ENCODE data around the gene FOXA2. TPM values are rescaled to one million over a fixed set of nuclear protein-coding genes. Genes with fewer than 3 reads are reported as not detected.

The FOXA2 gene
- total RNA-seq (2014; rRNA removed; shearing (Covaris generic)) (not detected in 2 replicates), polyA plus RNA-seq (2016; fragmentation: Nextera tagmentation; extraction: Ambion mirVana) (not detected in 2 replicates)

DNA sequence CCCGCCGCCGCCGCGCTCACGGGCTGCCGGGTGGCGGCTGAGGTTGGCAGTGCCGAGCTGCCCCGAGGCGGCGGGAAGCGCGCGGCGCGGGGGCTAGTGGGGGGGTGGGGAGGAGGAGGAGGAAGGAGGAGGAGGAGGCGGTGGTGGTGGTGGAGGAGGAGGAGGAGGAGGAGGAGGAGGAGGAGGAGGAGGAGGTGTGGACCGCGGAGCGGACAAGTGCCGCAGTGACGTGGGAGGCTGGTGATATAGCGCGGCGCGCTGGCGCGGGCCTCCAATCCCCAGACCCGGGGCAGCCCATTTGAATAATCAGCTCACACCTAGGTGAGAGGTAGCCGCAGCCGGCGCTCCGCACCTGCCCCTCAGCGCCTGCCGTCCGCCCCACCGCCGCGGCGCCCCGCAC, at the start of gene FOXA2:
Gene FOXA2, minus strand, starts transcription at position 51 of the 400 bp plus-strand sequence. CDS start 294 bp downstream, outside the sequence.
- Histone ChIP-seq H3K36me3 (ENCODE audit: low read depth) (no peaks in the 10 kb centered on the region), H3K9me3 (ENCODE audit: low read depth) (no peaks in the 10 kb centered on the region), H2AFZ (no peak within 1 kb of the TSS), H4K20me1 (ENCODE audit: insufficient read depth) (no peaks in the 10 kb centered on the region), H3K4me1 (ENCODE audit: insufficient read depth) (peaks cover 6% of the 10 kb centered on the region; the same call in 1 of the 2 replicates), H3K4me3 (no peak within 1 kb of the TSS), H3K27ac (no peak within 1 kb of the TSS), H3K9me2 (ENCODE audit: insufficient read depth) (no peaks in the 10 kb centered on the region), H3K9ac (no peak within 1 kb of the TSS), H3K27me3 (replicated peaks; ENCODE audit: insufficient read depth) (peaks cover 86% of the 10 kb centered on the region), H3F3A (ENCODE audit: insufficient read depth) (no peaks in the 10 kb centered on the region), H3K4me2 (ENCODE audit: unreplicated experiment) (no peak within 1 kb of the TSS), H3K79me2 (ENCODE audit: insufficient read depth) (no peaks in the 10 kb centered on the region)
- no peak for DNase-seq
- in situ Hi-C loops (cut with MboI), result no loop called here
- 6% methylated on average over 34 of the region's 42 CpGs; no CpG with 5 or more reads in 1 of the 2 experiments for WGBS, 2 experiments (ENCODE audit: low coverage in 1 of 2, low lambda C conversion rate in 2 of 2, missing lambda C conversion rate in 2 of 2)
- TF ChIP-seq EZH2phosphoT487 (IDR thresholded peaks at IDR 0.05; ENCODE audit: insufficient read depth, low read depth) (no peak), EZH2 (IDR thresholded peaks at IDR 0.05; ENCODE audit: insufficient read depth, poor library complexity, severe bottlenecking) (no peak)

DNA sequence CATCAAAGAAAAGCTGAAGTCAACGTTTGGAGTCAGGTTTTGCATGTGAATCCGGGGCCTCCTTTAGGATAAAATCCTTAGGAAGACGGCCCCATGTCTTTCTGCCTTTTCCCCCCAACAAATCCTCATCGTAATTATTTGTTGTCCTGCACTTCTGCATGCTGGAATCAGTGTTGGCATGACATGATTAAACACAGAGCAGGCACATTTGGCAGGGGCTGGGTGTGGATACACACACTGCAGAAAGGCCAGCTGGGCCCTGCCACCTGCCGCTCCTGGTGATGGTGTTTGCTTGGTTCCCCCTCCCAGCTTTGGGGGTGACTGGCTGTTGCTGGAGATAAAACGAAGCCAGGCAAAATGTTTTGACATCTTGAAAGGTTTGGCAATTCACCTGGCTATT, 46.3 kb upstream of the FOXA2 start:
- Histone ChIP-seq H3K4me3 (no peak overlapping the region), H4K20me1 (ENCODE audit: insufficient read depth) (no peaks in the 10 kb centered on the region), H3K4me2 (ENCODE audit: unreplicated experiment) (no peak overlapping the region), H3K79me2 (ENCODE audit: insufficient read depth) (no peaks in the 10 kb centered on the region), H3K27ac (no peak overlapping the region), H3K27me3 (replicated peaks; ENCODE audit: insufficient read depth) (no peaks in the 10 kb centered on the region), H3F3A (ENCODE audit: insufficient read depth) (no peaks in the 10 kb centered on the region), H3K9me3 (ENCODE audit: low read depth) (no peaks in the 10 kb centered on the region), H3K36me3 (ENCODE audit: low read depth) (no peaks in the 10 kb centered on the region), H3K9me2 (ENCODE audit: insufficient read depth) (no peaks in the 10 kb centered on the region), H3K4me1 (ENCODE audit: insufficient read depth) (no peaks in the 10 kb centered on the region), H3K9ac (no peak overlapping the region), H2AFZ (no peak overlapping the region)
- 2 to 6% methylated on average over 6 of the region's 6 CpGs for whole genome bisulfite sequencing, 2 experiments (ENCODE audit: low coverage in 1 of 2, low lambda C conversion rate in 2 of 2, missing lambda C conversion rate in 2 of 2)
- in situ Hi-C loops (cut with MboI), result no loop called here
- TF ChIP-seq EZH2phosphoT487 (IDR thresholded peaks at IDR 0.05; ENCODE audit: insufficient read depth, low read depth) (no peak), EZH2 (IDR thresholded peaks at IDR 0.05; ENCODE audit: insufficient read depth, poor library complexity, severe bottlenecking) (no peak)
- DNase-seq, result no peak

DNA sequence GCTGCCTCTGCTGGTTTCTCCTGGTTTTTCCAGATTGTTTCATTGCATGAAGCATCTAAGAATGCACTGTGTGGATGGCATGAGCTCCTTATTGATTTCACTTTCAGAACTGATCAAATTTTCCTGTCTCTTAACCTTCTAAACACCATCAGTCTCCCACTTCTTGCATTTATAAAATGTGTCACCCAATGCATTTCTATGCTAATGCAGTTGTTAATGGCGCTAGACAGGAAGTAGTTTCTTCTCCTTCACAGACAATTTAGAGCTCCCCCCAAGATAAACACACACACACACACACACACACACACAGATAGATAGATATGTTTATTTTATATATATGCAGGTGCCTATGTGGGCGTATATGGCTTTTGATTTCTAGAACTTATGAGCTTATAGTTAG, 45.6 kb upstream of the FOXA2 start:
- Histone ChIP-seq H3K4me2 (ENCODE audit: unreplicated experiment) (no peak overlapping the region), H3K79me2 (ENCODE audit: insufficient read depth) (no peaks in the 10 kb centered on the region), H3K27me3 (replicated peaks; ENCODE audit: insufficient read depth) (no peaks in the 10 kb centered on the region), H3K27ac (no peak overlapping the region), H3F3A (ENCODE audit: insufficient read depth) (no peaks in the 10 kb centered on the region), H3K9ac (no peak overlapping the region), H4K20me1 (ENCODE audit: insufficient read depth) (no peaks in the 10 kb centered on the region), H3K9me3 (ENCODE audit: low read depth) (no peaks in the 10 kb centered on the region), H3K9me2 (ENCODE audit: insufficient read depth) (no peaks in the 10 kb centered on the region), H3K4me1 (ENCODE audit: insufficient read depth) (no peaks in the 10 kb centered on the region), H3K36me3 (ENCODE audit: low read depth) (no peaks in the 10 kb centered on the region), H3K4me3 (no peak overlapping the region), H2AFZ (no peak overlapping the region)
- no peak for TF ChIP-seq EZH2phosphoT487 (IDR thresholded peaks at IDR 0.05; ENCODE audit: insufficient read depth, low read depth)
- no peak for TF ChIP-seq EZH2 (IDR thresholded peaks at IDR 0.05; ENCODE audit: insufficient read depth, poor library complexity, severe bottlenecking)
- 16 to 23% methylated on average over 2 of the region's 2 CpGs for WGBS, 2 experiments (ENCODE audit: low coverage in 1 of 2, low lambda C conversion rate in 2 of 2, missing lambda C conversion rate in 2 of 2)
- no peak for DNase-seq
- in situ Hi-C loops (cut with MboI), result no loop called here

DNA sequence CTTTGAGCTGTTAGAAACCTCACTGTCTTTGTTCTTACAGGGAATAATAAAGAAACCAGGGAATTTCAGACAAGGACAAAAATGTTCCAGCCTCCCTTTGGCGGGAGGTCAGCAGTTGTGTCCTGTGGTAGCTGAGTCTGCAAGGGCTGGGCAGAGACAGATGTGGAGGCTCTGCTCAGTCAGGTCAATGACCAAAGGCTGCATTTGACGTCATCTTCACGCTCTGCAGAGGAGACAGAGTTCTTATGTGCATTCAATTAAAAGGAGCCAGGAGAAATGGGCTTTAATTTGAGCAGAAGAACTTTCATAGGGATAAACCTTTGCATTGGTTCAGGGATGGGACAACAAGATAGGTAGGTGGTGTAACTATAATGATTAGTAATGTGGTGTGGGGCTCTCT, 45.1 kb upstream of the FOXA2 start:
- no peak overlapping the region for H3K27ac ChIP-seq
- no peak overlapping the region for H3K4me2 ChIP-seq (ENCODE audit: unreplicated experiment)
- no peak overlapping the region for H3K4me3 ChIP-seq
- no peaks in the 10 kb centered on the region for H3K27me3 ChIP-seq (replicated peaks; ENCODE audit: insufficient read depth)
- in situ Hi-C loops (cut with MboI), result no loop called here
- DNase-seq, result no peak
- no peaks in the 10 kb centered on the region for H3K79me2 ChIP-seq (ENCODE audit: insufficient read depth)
- 17 to 21% methylated on average over 3 of the region's 3 CpGs for whole genome bisulfite sequencing, 2 experiments (ENCODE audit: low coverage in 1 of 2, low lambda C conversion rate in 2 of 2, missing lambda C conversion rate in 2 of 2)
- no peak overlapping the region for H2AFZ ChIP-seq
- no peak for TF ChIP-seq EZH2 (IDR thresholded peaks at IDR 0.05; ENCODE audit: insufficient read depth, poor library complexity, severe bottlenecking)
- TF ChIP-seq EZH2phosphoT487 (IDR thresholded peaks at IDR 0.05; ENCODE audit: insufficient read depth, low read depth), result no peak
- no peak overlapping the region for H3K9ac ChIP-seq
- no peaks in the 10 kb centered on the region for H4K20me1 ChIP-seq (ENCODE audit: insufficient read depth)
- no peaks in the 10 kb centered on the region for H3K36me3 ChIP-seq (ENCODE audit: low read depth)
- no peaks in the 10 kb centered on the region for H3K4me1 ChIP-seq (ENCODE audit: insufficient read depth)
- H3K9me3 ChIP-seq (ENCODE audit: low read depth), result no peaks in the 10 kb centered on the region
- no peaks in the 10 kb centered on the region for H3F3A ChIP-seq (ENCODE audit: insufficient read depth)
- H3K9me2 ChIP-seq (ENCODE audit: insufficient read depth), result no peaks in the 10 kb centered on the region

DNA sequence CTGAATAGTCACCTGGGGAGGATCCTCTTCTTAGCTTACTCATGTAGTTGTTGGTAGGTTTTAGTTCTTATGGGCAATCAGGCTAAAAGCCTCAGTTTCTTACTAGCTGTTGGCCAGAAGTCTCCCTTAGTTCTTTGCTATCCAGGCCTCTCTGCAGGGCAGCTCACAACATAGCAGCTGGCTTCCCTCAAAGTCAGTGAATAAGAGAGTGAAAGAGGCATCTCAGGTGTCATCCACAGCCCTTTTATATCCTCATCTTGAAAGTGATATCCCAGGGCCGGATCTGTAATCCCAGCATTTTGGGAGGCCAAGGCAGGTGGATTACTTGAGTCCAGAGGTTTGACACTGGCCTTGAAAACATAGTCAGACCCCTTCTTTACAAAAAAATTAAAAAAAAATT, 42.1 kb upstream of the FOXA2 start:
- Histone ChIP-seq H3K27ac (no peak overlapping the region), H3K79me2 (ENCODE audit: insufficient read depth) (no peaks in the 10 kb centered on the region), H3K4me3 (no peak overlapping the region), H3K27me3 (replicated peaks; ENCODE audit: insufficient read depth) (no peaks in the 10 kb centered on the region), H3F3A (ENCODE audit: insufficient read depth) (no peaks in the 10 kb centered on the region), H3K36me3 (ENCODE audit: low read depth) (no peaks in the 10 kb centered on the region), H3K9me3 (ENCODE audit: low read depth) (no peaks in the 10 kb centered on the region), H4K20me1 (ENCODE audit: insufficient read depth) (no peaks in the 10 kb centered on the region), H2AFZ (no peak overlapping the region), H3K4me2 (ENCODE audit: unreplicated experiment) (no peak overlapping the region), H3K9ac (no peak overlapping the region), H3K4me1 (ENCODE audit: insufficient read depth) (no peaks in the 10 kb centered on the region), H3K9me2 (ENCODE audit: insufficient read depth) (no peaks in the 10 kb centered on the region)
- in situ Hi-C loops (cut with MboI), result no loop called here
- TF ChIP-seq EZH2phosphoT487 (IDR thresholded peaks at IDR 0.05; ENCODE audit: insufficient read depth, low read depth), result no peak
- no peak for TF ChIP-seq EZH2 (IDR thresholded peaks at IDR 0.05; ENCODE audit: insufficient read depth, poor library complexity, severe bottlenecking)
- no peak for DNase-seq
- WGBS, 2 experiments (ENCODE audit: low coverage in 1 of 2, low lambda C conversion rate in 2 of 2, missing lambda C conversion rate in 2 of 2), result 22 to 33% methylated on average over 1 of the region's 1 CpG
